ENCODE measurements around the gene JMJD6. TPM values are rescaled to one million over a fixed set of nuclear protein-coding genes. Genes with fewer than 3 reads are reported as not detected.
"Not testable (repeated sequence)": the region's sequence is repeated elsewhere in the genome, so short reads cannot be mapped to it uniquely, and the experiment has no call there.

JMJD6 gene
- total RNA-seq, 2 donors from 2014 or later: 74.3 to 97.1 TPM

GRCh38 chr17:76716839-76717215, 9.6 kb downstream of the JMJD6 start:
- peak overlapping the region; percentile 73 for H3K4me3 Mint-ChIP-seq
- no peak for ATAC-seq
- no peaks in the 10 kb centered on the region for H3K27me3 Mint-ChIP-seq
- DNase-seq (ENCODE audit: low spot score): no peak
- H3K4me1 Mint-ChIP-seq (ENCODE audit: low read depth in 2 of 2): peaks cover 47 to 56% of the 10 kb centered on the region in 2 donors
- H3K27ac Mint-ChIP-seq: peak overlapping the region; percentile 79 to 88
- no peaks in the 10 kb centered on the region for H3K9me3 Mint-ChIP-seq
- H3K36me3 Mint-ChIP-seq: peaks cover 42% of the 10 kb centered on the region

GRCh38 chr17:76716146-76716838, 10.1 kb downstream of the JMJD6 start:
- DNase-seq (ENCODE audit: low spot score): peak; percentile 94
- H3K27me3 Mint-ChIP-seq: no peaks in the 10 kb centered on the region
- peak; percentile 98 for ATAC-seq
- peak overlapping the region; percentile 79 to 88 for H3K27ac Mint-ChIP-seq
- H3K4me1 Mint-ChIP-seq (ENCODE audit: low read depth in 2 of 2): peaks cover 46 to 54% of the 10 kb centered on the region in 2 donors
- no peaks in the 10 kb centered on the region for H3K9me3 Mint-ChIP-seq
- H3K4me3 Mint-ChIP-seq: peak overlapping the region; percentile 73
- peaks cover 37% of the 10 kb centered on the region for H3K36me3 Mint-ChIP-seq

GRCh38 chr17:76715496-76715830, 10.9 kb downstream of the JMJD6 start:
- ATAC-seq (no peak), DNase-seq (ENCODE audit: low spot score) (no peak)
- Mint-ChIP-seq H3K9me3 (no peaks in the 10 kb centered on the region), H3K36me3 (peaks cover 30% of the 10 kb centered on the region), H3K27me3 (no peaks in the 10 kb centered on the region), H3K4me1 (ENCODE audit: low read depth in 2 of 2) (peaks cover 42 to 50% of the 10 kb centered on the region in 2 donors), H3K4me3 (peak overlapping the region; percentile 73), H3K27ac (peak overlapping the region; percentile 79 to 88)

GRCh38 chr17:76714822-76715495, 11.4 kb downstream of the JMJD6 start:
- H3K27ac Mint-ChIP-seq: peak overlapping the region; percentile 79 to 88
- H3K9me3 Mint-ChIP-seq: no peaks in the 10 kb centered on the region
- no peaks in the 10 kb centered on the region for H3K27me3 Mint-ChIP-seq
- no peak for DNase-seq (ENCODE audit: low spot score)
- H3K4me3 Mint-ChIP-seq: peak overlapping the region; percentile 73
- peaks cover 42 to 50% of the 10 kb centered on the region in 2 donors for H3K4me1 Mint-ChIP-seq (ENCODE audit: low read depth in 2 of 2)
- peaks cover 29% of the 10 kb centered on the region for H3K36me3 Mint-ChIP-seq
- no peak for ATAC-seq

- ATAC-seq (no peak), DNase-seq (ENCODE audit: low spot score) (no peak)
- Mint-ChIP-seq H3K4me1 (ENCODE audit: low read depth in 2 of 2) (peaks cover 46 to 54% of the 10 kb centered on the region in 2 donors), H3K9me3 (no peaks in the 10 kb centered on the region), H3K4me3 (no peak overlapping the region), H3K27ac (peak overlapping the region; percentile 79 to 88), H3K36me3 (peaks cover 29% of the 10 kb centered on the region), H3K27me3 (no peaks in the 10 kb centered on the region)
Observed at GRCh38 chr17:76714336-76714735, 12.1 kb downstream of the JMJD6 start.

- Mint-ChIP-seq H3K9me3 (no peaks in the 10 kb centered on the region), H3K4me3 (no peak overlapping the region), H3K4me1 (ENCODE audit: low read depth in 2 of 2) (peaks cover 45 to 57% of the 10 kb centered on the region in 2 donors), H3K27ac (peak overlapping the region in 1 of 2 donors; percentile 79), H3K27me3 (no peaks in the 10 kb centered on the region), H3K36me3 (peaks cover 26% of the 10 kb centered on the region)
- no peak for DNase-seq (ENCODE audit: low spot score)
- ATAC-seq: no peak
Observed at GRCh38 chr17:76713765-76714164, 12.6 kb downstream of the JMJD6 start.

GRCh38 chr17:76712321-76712720, 14.1 kb downstream of the JMJD6 start:
- peak overlapping the region in 1 of 2 donors; percentile 64 for H3K27ac Mint-ChIP-seq
- H3K36me3 Mint-ChIP-seq: peaks cover 24% of the 10 kb centered on the region
- peaks cover 42 to 55% of the 10 kb centered on the region in 2 donors for H3K4me1 Mint-ChIP-seq (ENCODE audit: low read depth in 2 of 2)

GRCh38 chr17:76710863-76711611, 15.4 kb downstream of the JMJD6 start, which contains the start of gene MXRA7:
TSS of gene MXRA7 (minus strand) at chr17:76710965. CDS start at chr17:76710946, 19 bp downstream.
- H3K27me3 Mint-ChIP-seq: no peaks in the 10 kb centered on the region
- peaks cover 18% of the 10 kb centered on the region for H3K36me3 Mint-ChIP-seq
- peak within 1 kb of the TSS; percentile 76 for H3K4me3 Mint-ChIP-seq
- DNase-seq (ENCODE audit: low spot score) (peak; percentile 79), ATAC-seq (peak; percentile 91 to 93)
- peaks cover 36 to 43% of the 10 kb centered on the region in 2 donors for H3K4me1 Mint-ChIP-seq (ENCODE audit: low read depth in 2 of 2)
- peak within 1 kb of the TSS; percentile 18 to 60 for H3K27ac Mint-ChIP-seq
- H3K9me3 Mint-ChIP-seq: no peaks in the 10 kb centered on the region

More at GRCh38 chr17:76712321-76712720, 14.1 kb downstream of the JMJD6 start:
- not testable (repeated sequence) for DNase-seq (ENCODE audit: low spot score); ATAC-seq; H3K9me3 Mint-ChIP-seq; H3K27me3 Mint-ChIP-seq; H3K4me3 Mint-ChIP-seq

GRCh38 chr17:76709951-76710862, 16.2 kb downstream of the JMJD6 start:
- not testable (repeated sequence) for DNase-seq (ENCODE audit: low spot score); H3K9me3 Mint-ChIP-seq; H3K27me3 Mint-ChIP-seq
- ATAC-seq: peak in 1 of 2 donors; percentile 59
- H3K4me1 Mint-ChIP-seq (ENCODE audit: low read depth in 2 of 2): peaks cover 27 to 35% of the 10 kb centered on the region in 2 donors
- peak overlapping the region; percentile 72 for H3K4me3 Mint-ChIP-seq
- peaks cover 13% of the 10 kb centered on the region for H3K36me3 Mint-ChIP-seq
- H3K27ac Mint-ChIP-seq: peak overlapping the region in 1 of 2 donors; percentile 18

GRCh38 chr17:76709077-76709950, 17.1 kb downstream of the JMJD6 start:
- Mint-ChIP-seq H3K4me1 (ENCODE audit: low read depth in 2 of 2) (peaks cover 18 to 28% of the 10 kb centered on the region in 2 donors), H3K27ac (peak overlapping the region in 1 of 2 donors; percentile 18), H3K36me3 (peaks cover 7% of the 10 kb centered on the region), H3K27me3 (no peaks in the 10 kb centered on the region), H3K4me3 (peak overlapping the region; percentile 72), H3K9me3 (no peaks in the 10 kb centered on the region)
- DNase-seq (ENCODE audit: low spot score): peak; percentile 54
- ATAC-seq: no peak

GRCh38 chr17:76707985-76708807, 18.2 kb downstream of the JMJD6 start:
- peak; percentile 44 for DNase-seq (ENCODE audit: low spot score)
- Mint-ChIP-seq H3K36me3 (no peaks in the 10 kb centered on the region), H3K4me3 (no peak overlapping the region), H3K27ac (no peak overlapping the region), H3K9me3 (no peaks in the 10 kb centered on the region), H3K4me1 (ENCODE audit: low read depth in 2 of 2) (peaks cover 13 to 18% of the 10 kb centered on the region in 2 donors), H3K27me3 (no peaks in the 10 kb centered on the region)
- ATAC-seq: no peak
